GM12891 (cell line): ENCODE results near the gene RHEB.
A peak's percentile ranks its signal among the peaks of the same experiment; 100 is the strongest.

ENCODE experiments used
- DNase-seq: peaks from one replicate; pipeline ENCODE4 v3.0.0; 2011; ENCODE audit warnings: low spot score; ENCODE audit not compliant: insufficient read length
- FAIRE-seq: peaks from 2 replicates; lab custom pipeline; 2011; peaks lifted over from hg19 to GRCh38; lab: Jason Lieb, UNC
- PAX5 ChIP-seq: IDR thresholded peaks from 2 replicates; pipeline ENCODE4 v1.6.1; 2011; ENCODE audit warnings: low read length, moderate library complexity, mild to moderate bottlenecking; ENCODE audit not compliant: insufficient read depth, severe bottlenecking
- POLR2A ChIP-seq: IDR thresholded peaks from 2 replicates; pipeline ENCODE4 v1.6.1; 2011; ENCODE audit warnings: low read depth, low read length, control low read depth
- POLR2AphosphoS5 ChIP-seq: IDR thresholded peaks from 2 replicates; pipeline ENCODE4 v1.6.1; 2011; ENCODE audit warnings: low read depth, low read length, control low read depth
- POU2F2 ChIP-seq: IDR thresholded peaks from 2 replicates; pipeline ENCODE4 v1.6.1; 2011; ENCODE audit warnings: low read depth, mild to moderate bottlenecking, control low read depth, low read length, moderate library complexity
- SPI1 ChIP-seq: IDR thresholded peaks from 2 replicates; pipeline ENCODE4 v1.6.1; 2011; ENCODE audit warnings: low read depth, low read length, control low read depth
- TAF1 ChIP-seq: IDR thresholded peaks from 2 replicates; pipeline ENCODE4 v1.6.1; 2011; ENCODE audit warnings: low read depth, low read length, control low read depth

The RHEB gene

GRCh38 chr7:151477867-151478266 lies 41.8 kb downstream of the RHEB start:
- no peak for TF ChIP-seq TAF1
- no peak for TF ChIP-seq POU2F2
- no peak for TF ChIP-seq POLR2AphosphoS5
- no peak for TF ChIP-seq PAX5
- no peak for TF ChIP-seq POLR2A
- no peak for TF ChIP-seq SPI1
- FAIRE-seq (no peak), DNase-seq (no peak)

- TF ChIP-seq TAF1 (no peak), SPI1 (no peak), PAX5 (no peak), POLR2AphosphoS5 (0 out of 2 replicates have a peak, but pooled peaks have one; percentile 39), POU2F2 (no peak; the same call in none of the 2 replicates)
- DNase-seq: no peak
- peak; percentile 76 for FAIRE-seq
These were observed 46.9 kb downstream of the RHEB start for GRCh38 chr7:151472644-151473380.

GRCh38 chr7:151470711-151471110 lies 49.0 kb downstream of the RHEB start:
- FAIRE-seq (no peak), DNase-seq (no peak)
- TF ChIP-seq POU2F2 (no peak), POLR2A (no peak), POLR2AphosphoS5 (no peak), PAX5 (no peak), TAF1 (no peak), SPI1 (no peak)

- FAIRE-seq: no peak
- TF ChIP-seq TAF1 (no peak), POLR2A (no peak), PAX5 (no peak), POLR2AphosphoS5 (no peak), POU2F2 (no peak), SPI1 (no peak)
- no peak for DNase-seq
These were observed 50.4 kb downstream of the RHEB start for GRCh38 chr7:151469281-151469680.

GRCh38 chr7:151468217-151469018 lies 51.3 kb downstream of the RHEB start:
- FAIRE-seq: no peak

GRCh38 chr7:151465169-151465568 lies 54.5 kb downstream of the RHEB start:
- TF ChIP-seq POLR2A (0 out of 2 replicates have a peak, but pooled peaks have one; percentile 43), TAF1 (no peak), PAX5 (no peak)
- DNase-seq (no peak), FAIRE-seq (no peak)

More at GRCh38 chr7:151468217-151469018, 51.3 kb downstream of the RHEB start:
- TF ChIP-seq POLR2A: no peak
- no peak for TF ChIP-seq SPI1
- no peak for TF ChIP-seq TAF1
- no peak for TF ChIP-seq POU2F2
- TF ChIP-seq POLR2AphosphoS5: no peak
- TF ChIP-seq PAX5: no peak
- DNase-seq: no peak

GRCh38 chr7:151462306-151462779 lies 57.4 kb downstream of the RHEB start:
- DNase-seq (no peak), FAIRE-seq (no peak)
- no peak for TF ChIP-seq SPI1
- TF ChIP-seq POLR2A: peak; percentile 46; the same call in 1 of the 2 replicates
- 0 out of 2 replicates have a peak, but pooled peaks have one; percentile 33 for TF ChIP-seq POLR2AphosphoS5

GRCh38 chr7:151461942-151462230 lies 57.8 kb downstream of the RHEB start:
- no peak for FAIRE-seq
- no peak for DNase-seq
- TF ChIP-seq POLR2AphosphoS5: 0 out of 2 replicates have a peak, but pooled peaks have one; percentile 8
- TF ChIP-seq TAF1: no peak
- no peak for TF ChIP-seq SPI1
- no peak for TF ChIP-seq POU2F2

- TF ChIP-seq SPI1 (no peak), POLR2AphosphoS5 (no peak; the same call in 1 of the 2 replicates), POU2F2 (no peak), PAX5 (no peak), TAF1 (no peak), POLR2A (no peak)
- FAIRE-seq (no peak), DNase-seq (no peak)
These were observed 58.4 kb downstream of the RHEB start for GRCh38 chr7:151461096-151461941.
